ENCODE results near the gene CYP26C1.
A peak's percentile ranks its signal among the peaks of the same experiment; 100 is the strongest.

Gene CYP26C1

GRCh38 chr10:93110472-93111146, 50.0 kb downstream of the CYP26C1 start:
- DNase-seq = no peak

GRCh38 chr10:93113042-93113441, 52.4 kb downstream of the CYP26C1 start:
- DNase-seq = no peak

- peak in 30 of 51 donors; percentile 1 to 48 (median 11) for DNase-seq
Observed at GRCh38 chr10:93115661-93116383, 55.2 kb downstream of the CYP26C1 start.

Measured in hypothalamus (tissue), 51 donors.